HG02678 (cell line): ENCODE data around the gene TCP10L.
"Not testable (repeated sequence)": the region's sequence is repeated elsewhere in the genome, so short reads cannot be mapped to it uniquely, and the experiment has no call there.

Experiments
- ATAC-seq: cut with Tn5 transposase; IDR thresholded peaks from one replicate; pipeline ENCODE4 v1.9.1; 2021; ENCODE audit warnings: mild to moderate bottlenecking, moderate library complexity; ENCODE audit not compliant: unreplicated experiment

TCP10L gene, protein sequence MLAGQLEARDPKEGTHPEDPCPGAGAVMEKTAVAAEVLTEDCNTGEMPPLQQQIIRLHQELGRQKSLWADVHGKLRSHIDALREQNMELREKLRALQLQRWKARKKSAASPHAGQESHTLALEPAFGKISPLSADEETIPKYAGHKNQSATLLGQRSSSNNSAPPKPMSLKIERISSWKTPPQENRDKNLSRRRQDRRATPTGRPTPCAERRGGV

DNA sequence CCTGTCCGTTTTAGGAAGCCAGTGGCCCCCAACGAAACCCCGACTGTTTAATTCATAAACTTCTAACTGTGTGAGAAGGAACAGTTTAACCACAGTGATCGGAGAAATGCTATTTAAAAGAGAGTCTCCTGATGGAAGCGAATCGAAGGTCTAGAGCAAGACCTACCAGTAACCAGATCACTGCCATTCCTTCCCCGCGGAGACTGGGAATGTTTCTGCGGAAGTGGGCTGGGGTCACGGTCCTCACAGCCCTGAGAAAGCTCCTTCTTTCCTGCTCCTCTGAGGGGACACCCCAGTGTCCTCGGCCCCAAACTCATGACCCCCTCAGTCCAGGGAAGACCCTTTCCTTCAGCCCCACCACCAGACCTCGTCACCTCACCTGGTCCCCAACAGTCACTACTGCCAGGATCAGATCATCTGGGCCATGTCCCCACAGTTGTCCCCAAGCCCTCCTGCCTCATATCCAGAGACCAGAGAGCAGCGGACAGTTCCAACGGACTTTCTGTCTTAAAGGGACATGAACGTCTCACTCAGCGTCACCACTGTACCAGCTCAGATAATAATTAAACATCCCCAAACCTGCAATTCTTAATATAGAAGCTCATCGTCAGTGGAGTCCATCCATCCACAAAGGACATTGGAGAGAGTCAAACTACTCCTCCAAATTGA is at the start of gene TCP10L:
TSS of gene TCP10L (minus strand) at position 482 of the 669 bp plus-strand sequence. CDS start 1,219 bp downstream, outside the sequence.
- ATAC-seq: no peak

DNA sequence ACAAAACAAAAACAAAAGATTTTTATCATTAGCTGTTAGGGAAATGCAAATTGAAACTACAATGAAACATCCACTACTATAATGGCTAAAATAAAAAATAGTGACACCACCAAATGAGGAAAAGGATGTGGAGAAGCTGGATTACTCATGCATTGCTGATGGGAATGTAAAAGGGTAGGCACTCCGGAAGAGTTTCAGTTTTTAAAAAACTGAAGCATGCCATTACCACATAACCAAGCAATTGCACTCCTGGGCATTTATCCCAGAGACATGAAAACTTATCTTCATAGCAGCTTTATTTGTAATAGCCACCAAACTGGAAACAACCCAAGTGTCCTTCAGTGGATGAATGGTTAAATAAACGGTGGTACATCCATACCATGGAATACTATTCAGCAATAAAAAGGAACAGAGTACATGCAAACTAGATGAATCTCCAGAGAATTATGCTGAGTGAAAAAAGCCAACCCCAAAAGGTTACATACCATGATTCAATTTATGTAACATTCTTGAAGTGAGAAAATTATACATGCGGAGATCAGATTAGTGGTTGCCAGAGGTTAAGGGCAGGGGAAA is 41.4 kb upstream of the TCP10L start:
- ATAC-seq: no peak

DNA sequence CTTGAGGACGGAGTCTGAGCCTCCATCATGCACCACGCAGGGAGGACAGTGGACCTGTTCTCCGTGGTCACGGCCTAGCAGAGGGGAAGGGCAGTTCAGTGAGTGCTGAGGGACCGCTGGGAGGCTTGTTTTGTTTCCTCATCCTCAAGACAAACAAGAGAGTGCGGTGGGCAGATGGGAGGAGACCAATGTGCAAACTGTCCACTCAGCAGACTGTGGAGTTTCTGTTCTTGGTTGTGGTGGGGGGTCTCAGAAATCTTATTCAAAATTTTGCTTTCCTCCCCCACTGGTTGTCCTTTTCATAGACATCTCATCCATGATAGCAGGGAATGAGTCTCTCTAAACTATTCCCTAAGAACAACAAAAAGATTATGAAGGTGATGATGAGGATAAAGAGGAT is 32.9 kb upstream of the TCP10L start:
- not testable (repeated sequence) for ATAC-seq

DNA sequence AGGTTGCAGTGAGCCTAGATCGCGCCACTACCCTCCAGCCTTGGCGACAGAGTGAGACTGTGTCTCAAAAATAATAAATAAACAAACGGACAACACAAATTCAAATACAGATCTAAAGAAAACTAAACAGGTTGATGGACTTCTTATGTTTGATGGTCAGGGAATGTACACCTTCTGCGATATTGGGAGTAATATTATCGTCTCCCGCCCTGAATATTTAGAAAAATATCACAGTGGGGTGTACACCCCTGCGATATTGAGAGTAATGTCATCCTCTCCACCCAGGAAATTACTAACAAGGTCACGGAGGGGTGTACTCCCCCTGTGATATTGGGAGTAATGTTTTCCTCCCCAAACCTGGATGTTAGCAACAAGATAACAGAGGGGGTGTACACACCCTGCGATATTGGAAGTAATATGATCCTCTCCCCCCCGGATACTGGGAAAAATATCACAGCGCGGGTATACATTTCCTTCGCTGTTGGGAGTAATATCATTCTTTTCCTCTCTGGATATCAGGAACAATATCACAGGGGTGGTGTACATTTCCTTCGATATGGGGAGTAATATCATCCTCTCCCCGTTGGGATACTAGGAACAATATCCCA is 28.2 kb upstream of the TCP10L start:
- ATAC-seq: no peak

DNA sequence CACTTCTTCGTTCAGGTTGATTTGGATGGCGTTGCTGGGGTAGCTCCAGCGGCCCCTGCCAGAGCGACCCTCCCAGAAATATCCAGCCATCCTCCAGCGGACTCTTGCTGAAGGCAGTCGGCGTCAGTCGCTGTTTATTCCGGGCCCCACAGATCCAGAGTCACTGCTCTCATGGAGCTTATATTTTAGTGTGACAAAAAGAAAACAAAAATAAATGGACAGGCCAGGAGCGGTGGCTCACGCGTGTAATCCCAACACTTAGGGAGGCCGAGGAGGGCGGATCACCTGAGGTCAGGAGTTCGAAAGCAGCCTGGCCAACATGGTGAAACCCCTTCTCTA is 27.6 kb upstream of the TCP10L start:
- ATAC-seq: no peak

DNA sequence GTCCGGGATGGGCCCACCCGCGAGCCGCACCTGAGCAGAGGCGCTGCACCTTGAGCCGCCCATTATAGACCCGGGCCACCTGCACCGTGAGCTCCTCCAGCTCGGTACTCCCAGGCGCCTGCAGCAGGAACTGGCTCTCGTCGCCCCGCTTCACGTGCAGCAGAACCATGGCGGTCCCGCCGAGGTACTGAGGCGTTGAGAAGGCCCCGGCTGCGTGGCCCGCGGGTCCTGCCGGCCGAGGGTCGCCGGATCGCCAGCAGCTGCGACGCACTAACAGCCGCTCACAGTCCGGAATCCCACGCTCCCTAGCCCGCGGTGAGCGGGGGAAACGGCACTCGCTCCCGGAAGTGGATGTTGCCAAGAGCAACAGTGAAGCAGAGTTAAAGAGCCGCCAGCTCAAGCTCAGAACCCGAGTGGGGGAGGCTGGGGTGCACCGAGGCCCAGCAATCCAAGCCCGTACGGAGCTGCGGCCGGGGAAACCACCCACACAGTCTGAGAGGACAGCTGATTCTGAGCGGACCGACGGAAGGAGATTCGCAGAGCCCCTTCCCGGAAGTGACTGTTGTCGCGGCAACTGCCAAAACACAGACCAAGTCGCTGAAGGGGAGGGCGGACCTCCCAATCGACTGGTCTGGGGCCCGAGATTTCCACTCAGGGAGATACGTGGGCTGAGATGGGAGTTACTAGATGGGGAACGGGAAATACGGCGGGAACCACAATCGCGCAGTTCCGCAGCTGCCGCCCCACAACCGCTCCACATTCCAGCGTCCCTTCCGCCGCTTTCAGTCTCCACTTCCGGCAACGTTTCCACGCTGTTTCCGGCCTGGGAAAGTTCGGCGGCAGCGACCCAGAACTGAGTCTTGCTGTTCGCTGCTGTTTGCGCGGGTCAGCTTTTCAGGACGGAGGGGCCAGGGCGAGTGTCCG is 27.0 kb upstream of the TCP10L start, which contains the start of gene CFAP298:
TSS of gene CFAP298 (minus strand) at position 303 of the 924 bp plus-strand sequence. CDS start at position 169, 134 bp downstream.
- ATAC-seq: peak; percentile 96

DNA sequence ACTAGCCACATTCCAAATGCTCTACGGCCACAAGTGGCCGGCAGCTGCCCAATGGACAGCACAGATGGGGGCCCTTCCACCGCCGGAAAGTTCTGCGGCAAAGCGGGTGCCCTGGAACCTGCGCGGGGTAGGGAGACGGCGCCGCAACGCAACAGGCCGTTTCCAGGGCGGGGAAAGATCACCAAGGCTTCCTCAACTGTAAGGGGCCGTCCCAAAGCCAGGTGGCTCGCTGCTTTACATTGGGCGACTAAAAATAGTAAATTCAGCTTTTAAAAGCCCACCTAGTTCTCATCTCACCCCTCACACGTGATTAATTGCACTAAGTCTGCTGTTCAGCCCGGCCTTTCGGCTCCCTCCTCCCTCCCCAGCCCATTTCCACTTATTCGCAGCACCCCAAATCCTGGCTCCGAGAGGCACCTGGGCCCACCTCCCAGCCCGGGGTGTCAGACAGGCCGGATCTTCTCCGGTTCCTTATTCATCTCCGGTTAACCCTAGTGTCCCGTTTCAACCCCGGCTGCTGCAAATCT is 26.2 kb upstream of the TCP10L start:
- no peak for ATAC-seq

DNA sequence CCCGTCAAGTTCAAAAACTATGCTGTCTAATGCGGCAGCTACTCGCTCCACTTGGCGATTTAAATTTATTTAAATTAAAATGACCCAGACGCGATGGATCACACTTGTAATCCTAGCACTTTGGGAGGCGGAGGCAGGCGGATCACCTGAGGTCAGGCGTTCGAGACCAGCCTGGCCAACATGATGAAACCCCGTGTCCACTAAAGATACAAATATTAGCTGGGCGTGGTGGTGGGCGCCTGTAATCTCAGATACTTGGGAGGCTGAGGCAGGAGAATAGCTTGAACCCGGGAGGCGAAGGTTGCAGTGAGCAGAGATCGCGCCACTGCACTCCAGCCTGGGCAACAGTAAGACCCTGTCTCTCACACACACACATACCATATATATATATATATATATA is 25.6 kb upstream of the TCP10L start:
- ATAC-seq: not testable (repeated sequence)

DNA sequence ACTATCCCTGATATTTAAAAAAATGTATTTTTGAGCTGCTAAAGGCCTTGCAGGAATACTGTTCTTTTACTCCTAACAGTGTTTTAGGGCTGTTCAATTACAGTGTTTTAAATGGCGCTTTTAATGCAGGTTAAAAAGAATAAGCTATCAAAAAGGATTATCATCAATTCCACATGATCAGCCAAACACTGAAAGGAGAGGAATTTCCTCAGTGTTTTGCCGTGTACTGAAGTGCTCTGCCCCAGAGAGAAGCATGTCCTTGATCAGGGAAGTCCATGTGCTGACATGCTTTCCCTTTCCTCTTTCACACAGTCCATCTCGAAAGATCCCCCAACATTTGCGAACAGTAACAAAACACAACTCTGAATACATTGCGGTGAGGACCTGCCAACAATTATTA is 23.5 kb upstream of the TCP10L start:
- no peak for ATAC-seq

DNA sequence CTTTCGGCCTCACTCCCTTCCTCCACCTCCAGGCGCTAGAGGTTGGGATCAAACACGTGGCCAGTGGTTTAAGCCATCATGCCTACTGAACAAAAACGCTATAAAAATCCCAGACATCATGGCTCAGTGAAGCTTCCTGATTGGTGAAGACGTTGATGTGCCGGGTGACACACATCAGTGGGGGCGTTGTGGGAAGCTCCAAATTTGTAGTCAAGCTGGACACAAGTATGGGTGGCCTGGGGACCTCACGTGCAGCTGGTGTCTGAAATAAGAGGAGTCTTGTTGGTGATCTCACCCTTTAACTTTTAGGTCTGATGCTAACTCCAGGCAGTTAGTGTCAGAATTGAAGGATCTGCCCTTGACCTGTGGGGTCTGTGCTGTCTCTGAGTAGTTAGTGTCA is 20.1 kb upstream of the TCP10L start:
- no peak for ATAC-seq

DNA sequence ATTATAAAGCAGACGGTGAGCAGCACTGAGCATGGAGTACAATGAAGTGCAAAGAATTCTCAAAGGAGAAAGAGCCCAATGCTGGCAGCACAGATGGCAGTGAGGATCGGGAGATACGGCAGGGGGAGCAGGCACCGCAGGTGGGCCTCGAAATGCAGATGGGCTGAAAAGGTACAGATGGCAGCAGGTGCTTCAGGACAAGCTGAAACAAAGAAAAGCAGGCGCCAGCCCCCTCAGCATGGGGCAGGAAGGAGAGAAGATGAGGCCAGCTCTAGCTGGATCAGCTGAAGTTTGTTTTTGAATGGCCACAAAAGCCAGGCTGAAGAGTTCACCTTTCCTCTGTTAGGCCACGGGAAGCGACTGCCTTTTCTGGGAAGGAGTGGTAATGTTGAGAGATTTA is 19.1 kb upstream of the TCP10L start:
- ATAC-seq: no peak

DNA sequence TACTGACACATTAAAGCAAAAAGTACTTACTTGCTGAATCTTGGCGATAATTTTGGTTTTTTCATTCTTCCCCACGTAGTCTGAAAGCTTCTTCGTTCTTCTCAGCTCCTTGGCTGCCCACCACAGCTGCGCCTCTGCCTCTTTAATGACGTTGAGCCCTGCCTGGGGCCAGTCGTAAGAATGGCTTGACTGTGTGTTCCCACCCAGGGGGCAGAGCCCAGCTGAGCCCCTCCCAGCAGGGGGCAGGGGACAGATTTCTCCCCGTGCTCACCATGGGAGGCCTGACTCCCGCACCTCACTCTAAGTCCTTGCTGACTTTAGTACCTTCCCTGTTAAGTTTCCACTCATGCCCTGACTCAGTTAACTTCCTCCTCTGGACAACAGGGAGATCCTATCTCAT is 17.8 kb upstream of the TCP10L start:
- no peak for ATAC-seq

DNA sequence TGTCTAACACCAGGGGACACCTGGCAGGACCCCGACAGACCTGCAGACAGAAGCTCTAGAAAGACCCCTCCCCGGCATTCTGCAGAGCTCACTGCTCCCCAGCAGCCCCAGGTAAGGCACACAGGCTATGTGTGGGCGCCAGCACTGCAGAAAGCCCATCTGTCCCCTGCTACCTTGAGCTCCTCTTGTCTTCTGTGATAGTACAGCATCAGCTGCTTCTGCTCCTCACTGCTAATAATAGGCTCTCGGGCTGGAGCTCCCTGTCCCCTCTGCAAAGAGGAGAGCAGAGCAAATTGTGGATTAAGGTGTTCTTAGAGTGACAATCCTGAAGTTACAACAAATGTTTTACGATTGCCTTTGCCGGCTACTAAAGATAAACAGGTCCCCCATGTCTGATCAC is 16.8 kb upstream of the TCP10L start:
- no peak for ATAC-seq

DNA sequence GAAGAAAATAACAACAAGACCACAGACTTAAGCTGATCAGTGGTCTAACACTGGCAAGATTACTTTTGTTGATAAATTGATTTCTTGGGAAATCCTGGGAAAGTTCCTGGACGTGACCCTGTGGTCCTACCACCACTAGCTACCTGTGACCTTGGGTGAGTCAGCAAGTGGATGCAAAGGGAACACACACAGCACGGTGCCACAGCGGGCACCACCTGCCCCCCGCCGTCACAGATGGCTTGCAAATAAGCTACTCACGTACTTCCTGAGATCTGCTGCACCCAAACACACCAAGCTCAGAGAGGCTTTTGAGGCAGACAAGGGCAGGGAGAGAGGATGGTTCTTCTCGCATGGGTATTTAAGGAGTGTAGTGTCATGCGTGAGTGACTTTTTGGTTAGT is 14.2 kb upstream of the TCP10L start:
- no peak for ATAC-seq

DNA sequence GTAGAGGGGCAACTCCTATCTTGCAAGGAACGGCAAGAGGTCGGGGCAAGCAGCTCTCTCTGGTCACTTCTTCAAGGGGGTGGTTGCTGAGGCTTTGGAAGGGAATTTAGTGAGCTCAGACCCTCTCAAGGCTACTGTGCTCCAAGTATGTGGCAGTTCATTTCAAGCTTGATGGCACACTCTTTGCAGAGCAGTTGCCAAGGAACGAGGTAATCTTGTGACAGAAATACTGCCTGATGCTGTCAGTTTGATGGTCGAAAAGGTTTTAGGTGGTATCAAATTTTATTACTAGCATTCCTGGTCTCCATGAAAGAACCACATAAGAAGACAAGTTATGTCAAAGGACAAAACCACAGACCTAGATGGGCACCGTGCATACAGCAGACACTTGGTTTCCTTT is 13.8 kb upstream of the TCP10L start:
- no peak for ATAC-seq

DNA sequence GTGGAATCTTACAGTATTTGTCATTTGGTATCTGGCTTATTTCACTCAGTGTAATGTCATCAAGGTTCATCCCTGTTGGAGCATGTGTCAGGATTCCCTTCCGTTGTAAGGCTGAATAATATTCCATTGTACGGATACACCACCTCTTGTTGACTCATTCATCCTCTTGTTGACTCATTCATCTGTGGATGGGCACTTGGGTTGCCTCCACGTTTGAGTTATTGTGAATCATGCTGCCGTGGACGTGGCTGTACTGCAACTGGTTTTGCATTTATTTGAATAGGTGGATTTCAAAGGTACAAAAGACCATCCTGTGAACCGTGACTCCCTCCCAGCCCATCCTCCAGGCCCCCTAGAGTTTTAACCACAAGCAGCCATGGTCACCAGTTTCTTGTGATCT is 11.9 kb upstream of the TCP10L start:
- ATAC-seq: no peak

DNA sequence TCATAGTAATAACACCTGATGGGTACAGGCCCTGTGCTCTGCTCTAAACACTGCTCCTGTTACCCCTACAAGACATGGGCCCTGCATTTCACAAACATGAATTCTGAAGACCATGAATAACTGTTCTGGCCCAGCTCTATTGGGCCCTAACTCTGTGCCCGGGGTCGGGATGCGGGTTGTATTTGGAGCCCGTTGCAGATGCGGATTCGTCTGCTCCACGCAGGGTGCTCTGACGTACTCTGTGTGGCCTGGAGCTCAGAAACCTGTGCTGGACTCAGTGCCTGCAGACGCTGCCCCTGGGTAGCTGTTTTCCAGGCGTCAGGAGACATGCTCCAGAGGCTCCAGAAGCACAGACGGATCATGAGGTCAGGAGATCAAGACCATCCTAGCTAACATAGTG is 10.1 kb upstream of the TCP10L start:
- no peak for ATAC-seq

DNA sequence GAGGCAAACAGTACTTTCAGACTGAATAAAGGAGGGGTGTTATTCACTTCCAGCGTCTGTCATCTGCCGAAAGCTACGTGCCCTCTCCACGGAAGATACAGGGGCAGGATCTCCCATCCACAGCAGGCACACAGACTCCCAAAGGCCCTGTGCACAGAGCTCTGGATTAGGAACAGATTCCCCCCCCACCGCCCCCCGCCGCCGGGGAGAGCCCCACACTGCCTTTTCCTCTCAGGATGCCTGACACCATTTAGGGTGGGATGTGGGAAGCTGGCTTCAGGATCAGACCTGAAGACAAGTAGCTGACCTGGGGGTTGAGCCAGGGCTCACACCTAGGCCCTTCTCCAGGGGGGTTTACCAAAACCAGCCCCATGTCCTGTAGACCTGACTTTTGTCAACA is 8.4 kb upstream of the TCP10L start:
- ATAC-seq: no peak

DNA sequence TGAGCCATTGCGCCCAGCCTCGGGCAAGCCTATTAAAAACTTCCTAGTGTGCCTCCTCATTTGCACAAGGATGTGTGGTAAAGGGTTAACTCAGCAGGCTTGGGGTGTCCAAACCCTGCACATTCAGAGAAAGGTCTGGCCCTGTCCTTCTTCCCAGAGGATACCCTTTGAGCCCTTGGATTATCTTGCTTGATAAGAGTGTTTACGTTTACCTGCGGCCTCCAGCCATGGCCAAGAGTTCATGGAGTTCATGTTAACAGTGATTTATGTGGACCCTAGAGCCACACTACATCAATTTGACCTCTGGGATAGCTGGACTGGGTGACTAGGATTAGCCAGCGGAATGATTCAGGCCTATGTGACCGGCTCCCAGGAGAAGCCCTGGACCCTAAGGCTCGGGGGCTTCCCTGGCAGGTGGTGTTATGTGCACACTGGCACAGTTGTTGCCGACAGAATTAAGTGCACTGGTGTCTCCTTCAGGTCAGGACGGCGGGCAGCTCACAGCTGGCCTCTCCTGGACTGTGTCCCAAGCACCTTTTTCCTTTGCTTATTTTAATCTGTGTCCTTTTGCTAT is 7.7 kb upstream of the TCP10L start:
- ATAC-seq: no peak

DNA sequence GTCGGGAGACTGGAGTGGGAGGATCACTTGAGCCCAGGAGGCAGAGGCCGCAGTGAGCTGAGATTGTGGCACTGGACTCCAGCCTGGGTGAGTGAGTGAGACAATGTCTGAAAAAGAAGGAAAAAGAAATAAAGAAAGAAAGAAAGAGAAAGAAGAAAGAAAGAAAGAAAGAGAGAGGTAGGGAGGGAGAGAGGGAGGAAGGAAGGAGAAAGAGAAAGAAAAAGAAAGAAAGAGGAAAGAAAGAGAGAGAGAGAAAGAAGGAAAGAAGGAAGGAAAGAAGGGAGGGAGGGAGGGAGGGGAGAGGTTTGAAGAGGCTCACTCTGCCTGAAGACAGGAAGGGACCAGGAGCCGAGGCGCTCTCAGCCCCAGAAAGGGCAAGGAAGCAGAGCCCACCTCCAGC is 4.8 kb upstream of the TCP10L start:
- no peak for ATAC-seq
